OCI-LY3 (cell line): ENCODE results near the gene FCN2.

Experiments used
- H2AFZ ChIP-seq: fragments of 200-600, 300-600 bp; shearing (Covaris generic); 2 replicates; pipeline ENCODE4 v1.6.0; 2014; ENCODE audit warnings: antibody characterized with exemption, low read depth, low read length
- H3K27ac ChIP-seq: fragments of 200-600, 300-600 bp; sonication (generic); 2 replicates; pipeline ENCODE4 v1.5.1; 2014; ENCODE audit warnings: mild to moderate bottlenecking, low read length, moderate library complexity, mixed read lengths
- H3K27me3 ChIP-seq: fragments of 200-600, 300-600 bp; sonication (generic); 2 replicates; pipeline ENCODE4 v1.6.1; 2014; ENCODE audit warnings: low read depth, low read length, mixed read lengths
- H3K36me3 ChIP-seq: fragments of 200-600, 300-600 bp; sonication (generic); replicated peaks from 2 replicates; pipeline ENCODE3; 2014; ENCODE audit warnings: low read depth, low read length, mixed read lengths
- H3K4me1 ChIP-seq: fragments of 300-600, 200-600 bp; sonication (generic); 2 replicates; pipeline ENCODE4 v1.6.1; 2014; ENCODE audit warnings: low read length, mixed read lengths
- H3K4me2 ChIP-seq: fragments of 200-600, 300-600 bp; sonication (generic); 2 replicates; pipeline ENCODE4 v1.6.1; 2014; ENCODE audit warnings: low read length, mixed read lengths
- H3K4me3 ChIP-seq: fragments of 300-600, 200-600 bp; sonication (generic); 2 replicates; pipeline ENCODE4 v1.5.1; 2014; ENCODE audit warnings: antibody characterized with exemption, mild to moderate bottlenecking, low read length, moderate library complexity
- H3K79me2 ChIP-seq: fragments of 300-600, 200-600 bp; shearing (Covaris generic); 2 replicates; pipeline ENCODE4 v1.6.1; 2014; ENCODE audit warnings: mild to moderate bottlenecking, low read length, mixed read lengths
- H3K9ac ChIP-seq: fragments of 300-600, 200-600 bp; shearing (Covaris generic); 2 replicates; pipeline ENCODE4 v1.6.0; 2014; ENCODE audit warnings: mild to moderate bottlenecking, low read length, moderate library complexity
- H3K9me3 ChIP-seq: fragments of 200-600, 300-600 bp; shearing (Covaris generic); 2 replicates; pipeline ENCODE4 v1.6.1; 2014; ENCODE audit warnings: low read length, mixed read lengths; ENCODE audit not compliant: insufficient read depth
- H4K20me1 ChIP-seq: fragments of 200-600, 300-600 bp; sonication (generic); 2 replicates; pipeline ENCODE4 v1.6.1; 2016; ENCODE audit warnings: low read length, mixed read lengths; ENCODE audit not compliant: insufficient read depth
- EZH2phosphoT487 ChIP-seq: fragments of 200-600 bp; shearing (Covaris generic); IDR thresholded peaks from 2 replicates; pipeline ENCODE4 v1.6.1; 2018; ENCODE audit warnings: antibody characterized with exemption, mixed run types, low read depth
- TF ChIP-seq, protein P1 (sequence below): fragments of 200-600, 300-600 bp; sonication (generic); IDR thresholded peaks from 2 replicates; pipeline ENCODE4 v1.5.1; 2014; ENCODE audit warnings: antibody characterized with exemption, low read length, low read depth

The FCN2 gene

DNA sequence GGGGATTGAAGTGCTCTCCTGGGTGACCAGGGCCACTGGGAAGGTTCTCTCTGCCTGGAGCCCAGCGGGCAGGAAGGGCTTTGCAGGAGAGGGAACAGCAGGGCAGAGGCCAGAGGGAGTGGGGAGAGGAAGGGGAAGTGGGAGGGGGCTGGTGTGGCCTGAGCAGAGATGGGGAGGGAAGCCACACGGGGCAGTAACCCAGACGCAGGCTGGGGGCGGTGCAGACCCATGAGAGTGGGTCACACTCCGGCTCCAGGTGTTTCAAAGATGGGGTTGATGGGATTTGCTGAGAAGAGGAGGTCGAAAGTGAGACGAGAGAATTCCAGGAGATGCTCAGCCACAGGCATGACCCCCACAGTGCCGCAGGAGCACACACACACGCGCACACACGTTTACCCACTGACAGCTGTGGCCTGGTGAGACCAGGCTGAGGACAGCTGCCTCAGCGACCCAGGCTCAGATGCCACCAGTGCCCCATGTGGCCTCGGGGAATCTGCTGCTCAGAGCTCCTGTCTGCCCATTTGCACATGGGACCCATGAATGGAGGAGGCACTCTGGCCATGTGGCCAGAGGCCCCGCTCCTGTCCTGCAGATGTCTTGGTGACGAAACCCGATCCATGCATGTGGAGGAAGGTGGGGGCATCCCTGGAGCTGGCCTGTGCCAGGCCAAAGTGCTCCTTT lies 32.7 kb upstream of the FCN2 start:
- no peak overlapping the region for H3K4me2 ChIP-seq
- H3K4me1 ChIP-seq: peaks cover under 1% of the 10 kb centered on the region
- no peak overlapping the region for H3K9ac ChIP-seq
- no peaks in the 10 kb centered on the region for H3K9me3 ChIP-seq
- TF ChIP-seq EZH2phosphoT487: no peak
- TF ChIP-seq, protein P1, sequence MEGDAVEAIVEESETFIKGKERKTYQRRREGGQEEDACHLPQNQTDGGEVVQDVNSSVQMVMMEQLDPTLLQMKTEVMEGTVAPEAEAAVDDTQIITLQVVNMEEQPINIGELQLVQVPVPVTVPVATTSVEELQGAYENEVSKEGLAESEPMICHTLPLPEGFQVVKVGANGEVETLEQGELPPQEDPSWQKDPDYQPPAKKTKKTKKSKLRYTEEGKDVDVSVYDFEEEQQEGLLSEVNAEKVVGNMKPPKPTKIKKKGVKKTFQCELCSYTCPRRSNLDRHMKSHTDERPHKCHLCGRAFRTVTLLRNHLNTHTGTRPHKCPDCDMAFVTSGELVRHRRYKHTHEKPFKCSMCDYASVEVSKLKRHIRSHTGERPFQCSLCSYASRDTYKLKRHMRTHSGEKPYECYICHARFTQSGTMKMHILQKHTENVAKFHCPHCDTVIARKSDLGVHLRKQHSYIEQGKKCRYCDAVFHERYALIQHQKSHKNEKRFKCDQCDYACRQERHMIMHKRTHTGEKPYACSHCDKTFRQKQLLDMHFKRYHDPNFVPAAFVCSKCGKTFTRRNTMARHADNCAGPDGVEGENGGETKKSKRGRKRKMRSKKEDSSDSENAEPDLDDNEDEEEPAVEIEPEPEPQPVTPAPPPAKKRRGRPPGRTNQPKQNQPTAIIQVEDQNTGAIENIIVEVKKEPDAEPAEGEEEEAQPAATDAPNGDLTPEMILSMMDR: no peak
- H3K4me3 ChIP-seq: no peak overlapping the region
- no peak overlapping the region for H2AFZ ChIP-seq
- H4K20me1 ChIP-seq: no peaks in the 10 kb centered on the region
- no peaks in the 10 kb centered on the region for H3K79me2 ChIP-seq
- H3K27me3 ChIP-seq: no peaks in the 10 kb centered on the region
- H3K27ac ChIP-seq: no peak overlapping the region
- no peaks in the 10 kb centered on the region for H3K36me3 ChIP-seq

DNA sequence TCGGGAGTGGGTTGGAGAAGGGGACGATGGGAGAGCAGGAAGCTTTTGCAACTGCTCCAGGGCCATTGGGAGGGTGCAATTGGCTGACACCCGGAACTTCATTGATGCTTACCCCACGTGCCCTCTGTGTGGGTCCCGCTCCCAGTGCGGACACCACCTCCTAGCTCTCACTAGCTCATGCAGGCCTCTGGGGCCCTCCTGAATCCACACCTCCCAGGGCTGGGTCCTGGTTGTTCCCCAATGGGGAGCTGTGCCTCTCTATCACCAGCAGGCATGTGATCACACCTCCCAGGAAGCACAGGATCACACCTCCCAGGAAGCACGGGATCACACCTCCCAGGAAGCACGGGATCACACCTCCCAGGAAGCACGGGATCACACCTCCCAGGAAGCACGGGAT lies 32.1 kb upstream of the FCN2 start:
- Histone ChIP-seq H3K27me3 (no peaks in the 10 kb centered on the region), H2AFZ (no peak overlapping the region), H3K9ac (no peak overlapping the region), H3K4me1 (peaks cover 6% of the 10 kb centered on the region), H3K4me2 (no peak overlapping the region), H3K27ac (no peak overlapping the region), H4K20me1 (no peaks in the 10 kb centered on the region), H3K4me3 (no peak overlapping the region), H3K79me2 (no peaks in the 10 kb centered on the region), H3K9me3 (no peaks in the 10 kb centered on the region), H3K36me3 (no peaks in the 10 kb centered on the region)
- TF ChIP-seq, protein P1: no peak
- TF ChIP-seq EZH2phosphoT487: no peak

DNA sequence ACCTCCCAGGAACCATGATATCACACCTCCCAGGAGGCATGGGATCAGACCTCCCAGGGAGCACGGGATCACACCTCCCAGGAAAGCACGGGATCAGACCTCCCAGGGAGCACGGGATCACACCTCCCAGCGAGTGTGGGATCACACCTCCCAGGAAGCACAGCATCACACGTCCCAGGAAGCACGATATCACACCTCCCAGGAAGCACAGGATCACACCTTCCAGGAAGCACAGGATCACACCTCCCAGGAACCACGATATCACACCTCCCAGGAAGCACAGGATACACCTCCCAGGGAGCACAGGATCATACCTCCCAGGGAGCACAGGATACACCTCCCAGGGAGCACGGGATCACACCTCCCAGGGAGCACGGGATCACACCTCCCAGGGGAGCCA lies 30.0 kb upstream of the FCN2 start:
- H3K27me3 ChIP-seq: no peaks in the 10 kb centered on the region
- no peaks in the 10 kb centered on the region for H3K79me2 ChIP-seq
- H3K27ac ChIP-seq: no peak overlapping the region
- H3K36me3 ChIP-seq: no peaks in the 10 kb centered on the region
- H3K9ac ChIP-seq: no peak overlapping the region
- no peaks in the 10 kb centered on the region for H4K20me1 ChIP-seq
- H3K4me1 ChIP-seq: peaks cover 18% of the 10 kb centered on the region
- H3K4me3 ChIP-seq: no peak overlapping the region
- TF ChIP-seq, protein P1: no peak
- no peak for TF ChIP-seq EZH2phosphoT487
- no peak overlapping the region for H2AFZ ChIP-seq
- H3K9me3 ChIP-seq: no peaks in the 10 kb centered on the region
- H3K4me2 ChIP-seq: no peak overlapping the region

DNA sequence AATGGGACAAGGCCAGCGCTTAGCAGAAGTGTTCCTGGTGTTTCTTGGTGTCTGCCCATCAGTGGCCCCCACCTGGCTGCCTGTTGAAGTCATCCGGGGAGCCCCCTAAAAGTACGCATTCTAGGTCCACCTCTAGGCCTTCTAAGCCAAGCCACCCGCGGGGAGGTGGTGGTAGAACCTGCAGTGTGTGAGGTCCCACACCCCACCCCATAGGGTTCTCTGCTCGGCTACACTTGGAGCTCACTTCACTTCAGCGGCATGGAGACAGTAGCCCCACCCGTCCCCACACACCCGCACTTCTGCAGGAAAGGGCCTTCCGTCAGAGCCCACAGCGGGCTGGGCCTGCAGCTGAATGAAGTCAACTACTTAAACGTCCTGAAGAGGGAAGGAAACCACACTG lies 29.6 kb upstream of the FCN2 start:
- no peak overlapping the region for H3K4me2 ChIP-seq
- H3K27me3 ChIP-seq: no peaks in the 10 kb centered on the region
- peaks cover 20% of the 10 kb centered on the region for H3K4me1 ChIP-seq
- H3K79me2 ChIP-seq: no peaks in the 10 kb centered on the region
- H3K4me3 ChIP-seq: no peak overlapping the region
- H3K9ac ChIP-seq: no peak overlapping the region
- H4K20me1 ChIP-seq: no peaks in the 10 kb centered on the region
- TF ChIP-seq, protein P1: no peak
- TF ChIP-seq EZH2phosphoT487: no peak
- no peaks in the 10 kb centered on the region for H3K9me3 ChIP-seq
- no peak overlapping the region for H2AFZ ChIP-seq
- no peak overlapping the region for H3K27ac ChIP-seq
- no peaks in the 10 kb centered on the region for H3K36me3 ChIP-seq
